GM12892 (cell line): ENCODE data around the gene TBX1.

Experiments
- POLR2A ChIP-seq: IDR thresholded peaks from 2 replicates; pipeline ENCODE4 v1.6.1; 2011; ENCODE audit warnings: low read depth, low read length, control low read depth
- POLR2AphosphoS5 ChIP-seq: IDR thresholded peaks from 2 replicates; pipeline ENCODE4 v1.6.1; 2011; ENCODE audit warnings: low read depth, low read length, control low read depth
- TAF1 ChIP-seq: IDR thresholded peaks from 2 replicates; pipeline ENCODE4 v1.6.1; 2011; ENCODE audit warnings: low read depth, mild to moderate bottlenecking, control low read depth, low read length, borderline replicate concordance

DNA sequence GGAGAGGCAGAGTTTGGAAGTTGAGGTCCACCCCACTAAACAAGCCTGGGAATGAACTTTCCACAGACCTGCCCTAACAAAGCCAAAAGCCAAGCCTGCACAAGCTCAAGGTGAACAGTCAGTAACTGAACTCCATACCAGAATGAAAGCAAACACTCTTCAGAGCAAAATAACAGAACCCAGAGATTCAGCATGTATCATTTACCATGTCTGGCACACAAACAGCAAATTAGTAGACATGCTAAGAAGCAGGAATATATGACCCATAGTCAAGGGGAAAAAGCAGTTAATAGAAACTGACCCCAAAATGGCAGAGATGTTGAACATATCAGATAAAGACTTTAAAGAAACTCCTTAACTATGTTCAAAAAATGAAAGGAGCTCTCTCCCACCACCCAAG is 31.3 kb downstream of the TBX1 start:
- TF ChIP-seq POLR2A (no peak), POLR2AphosphoS5 (no peak), TAF1 (no peak)
